ENCODE measurements around the gene CAPN5.
A peak's percentile ranks its signal among the peaks of the same experiment; 100 is the strongest.

Gene CAPN5

DNA sequence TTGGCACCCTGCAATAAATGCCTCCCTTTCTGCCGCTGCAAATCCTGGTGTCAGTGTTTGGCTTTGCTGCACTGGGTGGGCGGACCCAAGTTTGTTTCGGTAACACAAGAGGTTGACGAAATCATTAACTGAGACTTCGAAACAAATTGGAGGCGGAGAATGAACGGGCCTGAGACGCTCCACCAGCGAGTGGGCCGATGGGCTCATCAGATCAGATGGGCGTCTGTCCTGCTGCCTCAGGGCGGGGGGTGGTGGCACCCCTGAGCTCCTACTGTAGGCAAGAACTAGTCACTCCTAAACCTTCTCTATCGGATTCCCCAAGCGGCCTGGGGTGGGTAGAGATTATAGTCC is 918 bp upstream of the CAPN5 start:
- no peak for DNase-seq (ENCODE audit: low read depth)

DNA sequence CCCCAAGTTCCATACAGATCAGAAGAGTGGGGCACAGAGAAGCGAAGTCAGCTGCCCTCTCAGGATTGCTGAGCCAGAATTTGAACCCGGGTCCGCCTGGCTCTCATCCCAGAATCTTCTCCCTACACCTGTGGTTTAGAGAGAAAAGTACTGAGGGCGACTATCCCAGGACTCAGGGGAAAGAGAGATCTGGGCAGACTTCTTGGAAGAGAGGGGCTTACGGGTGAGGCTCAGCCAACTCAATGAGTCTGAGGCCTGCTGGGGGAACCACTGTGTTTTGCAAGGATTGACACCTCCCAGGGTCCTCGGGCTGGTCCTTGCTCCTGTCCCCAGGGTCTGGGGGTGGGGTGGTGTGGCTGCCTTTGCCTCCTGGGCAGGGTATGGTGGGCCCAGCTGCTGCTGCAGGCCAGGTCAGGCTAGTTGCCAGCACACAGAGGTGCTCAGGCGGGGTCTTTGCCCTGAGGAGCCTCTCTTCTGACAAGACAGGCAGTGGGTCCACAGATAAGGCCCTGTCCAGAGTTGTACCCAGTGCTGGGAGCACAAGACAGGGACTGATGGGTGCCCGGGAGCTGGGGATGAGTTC is 1.2 kb downstream of the CAPN5 start:
- no peak for DNase-seq (ENCODE audit: low read depth)

- no peak for DNase-seq (ENCODE audit: low read depth)
Measured at GRCh38 chr11:77068457-77069335, 1.9 kb downstream of the CAPN5 start.

DNA sequence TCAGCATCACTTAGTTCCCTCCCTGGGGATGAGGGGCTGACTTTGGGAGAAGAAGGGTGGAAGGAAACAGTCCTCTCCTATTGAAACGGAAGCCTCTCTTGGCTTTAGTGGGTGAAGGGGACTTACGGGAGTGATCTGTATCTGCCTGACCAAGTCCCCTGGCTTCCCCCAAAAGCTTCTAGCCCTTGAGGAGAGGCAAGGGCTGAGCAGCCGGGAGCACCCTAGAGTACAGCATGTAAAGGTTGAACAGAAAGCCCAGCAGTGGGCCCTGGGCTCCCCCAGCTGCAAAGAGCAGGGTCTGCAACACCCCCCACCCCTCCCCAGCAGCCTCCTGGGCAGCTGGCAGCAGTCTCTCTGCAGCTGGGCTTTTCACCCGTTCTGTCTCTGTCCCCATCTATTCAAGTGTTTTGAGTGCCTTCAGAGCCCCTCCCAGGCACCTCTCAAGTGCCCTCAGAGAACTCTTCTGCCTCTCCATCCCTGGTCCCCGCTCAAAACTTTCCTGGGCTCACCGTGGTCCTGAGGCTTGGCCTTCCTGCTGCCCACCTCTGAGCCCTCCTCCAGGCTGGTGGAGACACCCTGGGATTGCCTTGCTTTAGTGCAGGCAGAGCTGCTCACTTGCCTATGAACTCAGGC is 2.7 kb downstream of the CAPN5 start:
- no peak for DNase-seq (ENCODE audit: low read depth)

GRCh38 chr11:77069969-77070582 is 3.3 kb downstream of the CAPN5 start:
- DNase-seq (ENCODE audit: low read depth) = no peak

DNA sequence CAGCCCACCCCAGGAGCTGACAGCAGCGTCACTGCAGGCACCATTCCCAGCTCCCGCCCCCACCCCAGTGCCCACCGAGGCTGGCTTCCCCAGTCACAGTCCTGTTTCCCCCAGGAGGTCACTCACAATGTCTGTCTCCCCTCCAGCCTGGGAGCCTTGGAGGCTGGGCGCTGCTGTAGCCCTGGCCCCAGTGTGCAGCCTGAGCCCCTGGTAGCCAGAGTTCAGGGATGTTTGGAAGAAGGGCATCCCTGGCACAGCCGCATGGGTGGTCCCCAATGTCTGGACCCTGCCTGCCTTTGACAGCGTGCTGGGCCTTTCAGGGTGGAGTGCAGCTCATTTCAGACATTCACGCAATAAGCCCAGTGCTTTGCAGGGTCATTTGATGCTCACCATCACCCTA is 4.3 kb downstream of the CAPN5 start:
- no peak for DNase-seq (ENCODE audit: low read depth)

DNA sequence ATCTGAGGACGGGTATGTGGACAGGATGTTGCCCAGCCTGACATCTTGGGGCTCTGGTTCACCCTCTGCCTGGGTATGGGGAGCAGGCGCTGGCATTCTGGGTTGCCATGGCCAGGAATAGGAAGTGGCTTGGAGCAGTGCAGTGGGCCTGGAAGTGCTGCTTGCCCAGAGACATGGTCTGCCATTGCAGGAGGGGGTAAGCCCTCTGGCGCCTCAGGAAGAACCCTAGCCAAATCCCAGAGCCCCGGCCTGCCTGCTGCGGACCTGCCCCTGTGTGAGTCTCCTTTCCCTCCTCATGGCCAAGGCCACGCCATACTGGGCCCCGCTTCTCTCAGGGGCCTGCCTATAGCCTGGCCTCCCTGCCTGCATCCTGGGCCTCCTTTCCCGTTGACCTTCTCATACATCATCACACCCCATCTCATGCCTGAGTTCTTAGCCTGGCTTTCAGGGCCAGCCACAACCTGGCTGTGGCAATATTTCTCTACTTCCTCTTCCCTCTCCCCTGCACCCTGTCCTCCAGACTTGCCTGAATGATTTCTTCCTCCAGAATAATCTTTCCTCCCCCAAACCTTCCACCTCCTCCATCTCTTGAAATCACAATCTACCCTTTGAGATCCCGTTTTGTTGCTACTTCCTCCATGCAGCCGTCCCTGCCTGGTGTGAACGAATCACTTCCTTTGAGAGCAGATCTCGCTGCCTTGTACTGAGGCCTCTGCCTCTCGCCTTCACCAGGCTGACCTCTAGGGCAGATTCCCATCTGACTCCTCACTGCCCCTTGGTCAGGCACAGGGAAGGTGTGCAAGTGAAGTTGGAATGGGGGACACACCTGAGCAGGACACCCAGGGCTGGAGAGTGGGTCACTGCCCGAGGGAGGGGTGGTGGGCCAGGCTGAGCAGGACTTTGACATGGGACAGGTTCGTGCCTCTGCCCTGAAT is 5.2 kb downstream of the CAPN5 start:
- no peak for DNase-seq (ENCODE audit: low read depth)

DNA sequence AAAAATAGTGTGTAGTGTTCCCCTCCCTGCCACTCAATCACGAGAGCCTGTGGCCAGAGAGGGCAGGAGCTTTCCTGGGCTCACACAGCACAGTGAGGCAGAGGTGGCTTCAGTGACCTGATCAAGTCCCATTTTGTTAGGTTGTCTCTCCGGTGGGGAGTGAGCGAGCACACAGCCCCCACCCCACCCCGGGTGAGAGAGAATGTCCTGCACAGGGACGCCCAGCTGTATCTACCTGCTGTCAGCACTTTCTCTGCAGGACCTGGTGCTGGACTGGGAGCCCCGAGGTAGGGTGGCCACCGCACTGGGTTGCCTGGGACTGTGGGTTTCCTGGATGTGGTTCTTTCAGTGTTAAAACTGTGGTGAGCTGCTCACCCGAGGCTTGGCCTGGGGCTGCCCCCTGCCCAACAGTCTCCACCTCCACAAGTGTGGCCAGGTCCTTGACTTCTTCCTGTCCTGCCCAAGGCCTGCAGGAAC is 6.1 kb downstream of the CAPN5 start:
- DNase-seq (ENCODE audit: low read depth) = no peak

GRCh38 chr11:77073328-77074001 is 6.7 kb downstream of the CAPN5 start:
- peak; percentile 82 for DNase-seq (ENCODE audit: low read depth)

GRCh38 chr11:77074205-77074604 is 7.4 kb downstream of the CAPN5 start:
- DNase-seq (ENCODE audit: low read depth) = no peak

DNA sequence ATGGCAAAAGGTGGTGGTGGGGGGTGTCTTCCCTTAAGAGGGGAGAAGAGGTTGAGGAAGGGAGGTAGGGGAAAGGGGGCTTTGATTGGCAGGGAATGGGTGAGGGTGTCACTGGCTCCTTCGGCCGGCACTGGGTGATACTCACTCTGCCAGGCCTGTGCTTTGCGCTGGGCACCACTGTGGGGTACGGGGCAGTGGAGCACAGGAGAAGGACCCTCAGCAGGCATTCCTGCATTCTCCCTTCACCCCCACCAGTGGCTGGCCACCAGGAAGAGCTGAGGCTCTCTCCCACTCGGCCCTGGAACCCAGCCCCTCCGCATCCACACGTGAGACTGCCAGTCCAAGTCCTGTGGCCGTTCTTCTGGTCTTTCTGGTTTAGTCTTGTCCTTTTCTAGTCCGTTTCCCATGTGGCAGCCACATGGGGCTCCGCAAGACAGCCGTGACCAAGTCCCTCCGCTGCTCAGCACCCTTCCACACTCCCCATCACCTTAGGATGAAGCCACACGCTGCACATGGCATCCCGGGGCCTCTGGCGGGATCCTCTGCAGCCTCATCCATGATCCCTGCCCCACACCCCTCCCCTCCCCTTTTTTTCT is 8.0 kb downstream of the CAPN5 start:
- no peak for DNase-seq (ENCODE audit: low read depth)

GRCh38 chr11:77075425-77075905 is 8.7 kb downstream of the CAPN5 start:
- no peak for DNase-seq (ENCODE audit: low read depth)

DNA sequence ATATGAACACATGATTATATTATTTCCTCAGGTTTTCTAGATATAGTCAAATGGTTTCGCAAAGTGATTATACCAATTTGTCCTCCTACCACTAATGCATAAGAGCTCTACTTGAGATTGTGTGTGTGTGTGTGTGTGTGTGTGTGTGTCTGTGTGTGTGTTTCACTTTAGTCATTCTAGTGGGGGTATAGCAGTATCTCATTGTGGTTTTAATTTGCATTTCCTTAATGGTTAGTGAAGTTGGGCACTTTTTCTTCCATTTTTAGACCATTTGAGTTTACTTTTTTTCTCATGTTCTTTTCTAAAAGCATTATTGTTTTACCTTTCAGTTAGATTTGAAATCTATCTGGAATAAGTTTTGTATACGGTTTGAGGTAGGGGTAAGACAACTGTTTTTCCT is 12.9 kb downstream of the CAPN5 start:
- no peak for DNase-seq (ENCODE audit: low read depth)

GRCh38 chr11:77080643-77081210 is 14.0 kb downstream of the CAPN5 start:
- DNase-seq (ENCODE audit: low read depth) = no peak

DNA sequence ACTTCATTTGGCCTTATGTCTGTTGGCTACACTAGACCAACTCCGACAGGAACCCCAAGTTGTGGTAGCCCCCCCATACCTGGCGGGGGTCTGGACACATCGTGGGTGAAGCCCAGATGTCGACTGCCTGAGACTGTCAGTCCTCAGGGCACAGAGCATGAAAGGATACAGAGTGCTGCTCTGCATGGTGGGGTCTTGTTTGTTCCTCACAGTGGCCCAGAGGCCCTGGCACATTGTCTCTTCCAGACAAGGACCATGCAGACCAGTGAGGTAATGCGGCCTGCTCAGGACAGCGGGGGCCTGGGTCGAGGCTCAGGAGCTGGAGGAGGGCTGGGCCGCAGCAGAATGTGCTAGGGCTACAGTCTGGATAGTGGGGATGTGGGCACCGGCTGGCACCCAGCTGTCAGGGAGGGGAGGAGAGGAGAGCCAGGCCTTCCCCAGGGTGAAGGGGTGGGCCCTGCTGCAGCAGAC is 14.6 kb downstream of the CAPN5 start:
- DNase-seq (ENCODE audit: low read depth) = no peak

DNA sequence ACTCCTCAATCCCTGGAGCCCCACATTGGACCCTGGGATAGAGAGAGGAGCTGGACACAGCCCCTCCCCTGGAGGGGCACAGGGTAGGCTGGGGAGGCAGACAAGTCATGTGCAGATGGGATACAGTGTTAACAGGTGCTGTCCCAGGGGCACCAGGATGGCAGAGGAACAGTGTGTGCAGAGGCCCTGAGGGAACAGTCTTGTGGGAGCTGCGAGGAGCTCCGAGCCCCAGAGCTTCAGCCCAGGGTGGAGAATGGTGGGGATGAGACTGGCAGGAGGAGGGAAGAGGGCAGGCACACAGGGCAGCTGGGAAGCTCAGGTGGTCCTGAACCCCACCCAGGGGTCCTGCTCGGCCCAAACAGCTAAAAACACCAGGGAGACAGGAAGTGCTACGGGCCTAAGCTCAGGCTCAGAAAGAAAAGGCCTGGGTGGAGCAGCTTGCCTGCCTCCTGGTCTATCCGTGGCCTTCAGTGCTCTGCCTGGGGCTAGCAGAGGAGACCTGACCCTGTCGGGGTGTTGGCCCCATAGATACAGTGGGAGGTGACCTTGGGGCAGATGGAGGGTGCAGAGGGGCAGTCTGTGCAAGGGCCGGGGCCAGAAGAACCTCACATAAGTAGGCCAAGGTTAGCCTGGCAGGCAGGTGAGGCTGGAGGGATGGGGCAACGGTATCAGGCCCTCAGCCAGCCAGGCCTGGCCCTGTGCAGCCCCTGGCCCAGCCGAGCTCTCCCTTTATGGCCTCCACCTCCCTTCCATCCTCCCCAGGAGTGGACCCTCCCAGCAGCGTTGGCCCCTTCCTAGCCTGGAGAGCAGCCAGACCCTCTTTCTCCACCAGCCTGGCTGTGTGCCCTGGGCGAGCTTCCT is 15.4 kb downstream of the CAPN5 start:
- DNase-seq (ENCODE audit: low read depth) = no peak

- DNase-seq (ENCODE audit: low read depth) = no peak
Measured at GRCh38 chr11:77082838-77083565, 16.2 kb downstream of the CAPN5 start.

DNA sequence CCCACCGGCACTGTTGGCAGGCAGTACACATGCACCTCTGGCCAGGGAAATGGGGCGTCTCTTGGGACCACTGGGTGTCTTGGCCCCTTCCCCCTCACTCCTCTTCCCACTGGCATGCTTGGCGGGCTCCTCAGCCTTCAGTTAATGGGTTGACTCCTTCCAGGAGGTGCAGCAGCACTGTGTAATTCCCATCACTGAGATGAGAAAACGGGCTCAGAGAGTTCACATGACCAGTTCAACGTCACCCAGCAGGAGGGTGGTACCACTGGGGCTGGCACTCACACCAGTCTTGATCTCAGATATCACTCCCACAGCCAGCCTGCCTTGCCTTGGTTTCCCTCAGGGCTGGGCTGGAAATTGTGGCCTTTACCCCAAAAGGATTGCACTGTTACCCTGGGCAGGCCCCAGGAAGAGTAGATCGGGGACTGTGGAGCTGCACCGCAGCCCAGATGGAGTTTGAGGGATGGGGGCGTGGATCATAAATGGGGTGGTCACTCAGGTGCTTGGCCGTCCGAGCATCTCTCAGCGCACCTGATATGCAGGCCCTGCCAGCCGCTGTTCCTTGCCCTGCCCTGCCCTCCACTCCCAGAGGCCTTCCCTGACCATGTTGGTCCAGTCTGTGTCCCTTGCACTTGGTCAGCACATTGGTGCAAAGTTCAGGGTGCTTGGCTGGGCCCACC is 16.9 kb downstream of the CAPN5 start:
- DNase-seq (ENCODE audit: low read depth) = no peak

Data from GM04503 (cell line).